Measurements from ENCODE around the gene NR4A1. TPM values are rescaled to one million over a fixed set of nuclear protein-coding genes. Genes with fewer than 3 reads are reported as not detected.

Gene NR4A1
- total and polyA plus RNA-seq, 9 of the 15 experiments (the other 6 are each of a cell fraction or from before 2014, with no cell fraction given): 0.07 to 4.7 (median 1.9) TPM; not detected in 1

DNA sequence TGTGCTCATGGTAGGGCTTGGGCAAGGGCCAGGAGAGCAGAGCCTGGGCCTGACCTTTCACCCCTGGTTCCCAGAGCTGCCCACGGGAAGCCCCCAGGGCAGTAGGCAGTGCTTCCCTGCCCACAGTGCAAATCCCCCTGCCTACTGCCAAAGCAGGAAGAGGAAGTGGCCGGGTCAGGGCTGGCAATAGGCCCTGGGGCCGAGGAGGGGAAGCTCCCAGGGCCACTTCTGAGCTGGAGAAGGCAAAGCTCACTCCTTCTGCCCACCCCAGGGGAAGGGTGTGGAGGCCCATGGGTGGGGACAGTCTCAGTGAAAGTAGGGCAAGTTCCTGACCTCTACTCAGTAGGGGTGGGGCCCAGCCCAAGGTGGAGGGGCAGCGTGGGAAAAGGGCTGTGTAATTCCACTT lies 5.4 kb upstream of the NR4A1 start:
- no peaks in the 10 kb centered on the region for H4K20me1 ChIP-seq (replicated peaks; ENCODE audit: control insufficient read depth, insufficient read depth, low read length)
- no peaks in the 10 kb centered on the region for H3K9me3 ChIP-seq (replicated peaks; ENCODE audit: control insufficient read depth, insufficient read depth, low read depth, low read length)
- ATAC-seq: no peak
- H3K9me1 ChIP-seq (ENCODE audit: control insufficient read depth, insufficient read depth, low read length): no peaks in the 10 kb centered on the region
- peak overlapping the region in 1 of 2 experiments; percentile 68; a peak in 2 of 4 replicates for H3K9ac ChIP-seq (ENCODE audit: insufficient read depth in 1 of 2, low read depth in 2 of 2, low read length in 2 of 2)
- no peak overlapping the region for H3K27ac ChIP-seq (ENCODE audit: extremely low read depth, low read depth, low read length)
- H3K4me3 ChIP-seq: no peak overlapping the region
- H2AFZ ChIP-seq (ENCODE audit: low read depth, low read length): no peak overlapping the region
- H3K79me2 ChIP-seq (ENCODE audit: control insufficient read depth, insufficient read depth, low read length): no peaks in the 10 kb centered on the region
- in situ Hi-C loops (cut with MboI): no loop called here
- H3K4me2 ChIP-seq (ENCODE audit: insufficient read depth, low read length): no peak overlapping the region; the same call in 1 of the 2 replicates
- BruUV-seq (replicated peaks): no TSS peak
- 19% methylated on average over 2 of the region's 4 CpGs for WGBS (ENCODE audit: insufficient coverage, low coverage, missing lambda C conversion rate)
- ChIA-PET CTCF (ENCODE audit: low intra/inter-chr PET ratio) (no interaction called here), POLR2A (interaction anchor here (0.5 to 1.3 kb wide), 4 partner anchors 10 to 571 kb away, joined by 3 to 5 read pairs (median 4); no protein-coding TSS in a partner anchor)
- no peak for FAIRE-seq
- peaks cover 9 to 37% of the 10 kb centered on the region in 2 experiments for H3K4me1 ChIP-seq (replicated peaks in 1 of 2; ENCODE audit: control insufficient read depth in 2 of 2, insufficient read depth in 2 of 2, low read length in 2 of 2)
- intact Hi-C loops (cut with micrococcal nuclease): no loop called here
- no peaks in the 10 kb centered on the region for H3K27me3 ChIP-seq (ENCODE audit: control insufficient read depth in 2 of 2, insufficient read depth in 2 of 2, low read length in 2 of 2)
- no peaks in the 10 kb centered on the region for H3K36me3 ChIP-seq (ENCODE audit: control insufficient read depth, insufficient read depth, low read length)
- TF ChIP-seq, protein P1, sequence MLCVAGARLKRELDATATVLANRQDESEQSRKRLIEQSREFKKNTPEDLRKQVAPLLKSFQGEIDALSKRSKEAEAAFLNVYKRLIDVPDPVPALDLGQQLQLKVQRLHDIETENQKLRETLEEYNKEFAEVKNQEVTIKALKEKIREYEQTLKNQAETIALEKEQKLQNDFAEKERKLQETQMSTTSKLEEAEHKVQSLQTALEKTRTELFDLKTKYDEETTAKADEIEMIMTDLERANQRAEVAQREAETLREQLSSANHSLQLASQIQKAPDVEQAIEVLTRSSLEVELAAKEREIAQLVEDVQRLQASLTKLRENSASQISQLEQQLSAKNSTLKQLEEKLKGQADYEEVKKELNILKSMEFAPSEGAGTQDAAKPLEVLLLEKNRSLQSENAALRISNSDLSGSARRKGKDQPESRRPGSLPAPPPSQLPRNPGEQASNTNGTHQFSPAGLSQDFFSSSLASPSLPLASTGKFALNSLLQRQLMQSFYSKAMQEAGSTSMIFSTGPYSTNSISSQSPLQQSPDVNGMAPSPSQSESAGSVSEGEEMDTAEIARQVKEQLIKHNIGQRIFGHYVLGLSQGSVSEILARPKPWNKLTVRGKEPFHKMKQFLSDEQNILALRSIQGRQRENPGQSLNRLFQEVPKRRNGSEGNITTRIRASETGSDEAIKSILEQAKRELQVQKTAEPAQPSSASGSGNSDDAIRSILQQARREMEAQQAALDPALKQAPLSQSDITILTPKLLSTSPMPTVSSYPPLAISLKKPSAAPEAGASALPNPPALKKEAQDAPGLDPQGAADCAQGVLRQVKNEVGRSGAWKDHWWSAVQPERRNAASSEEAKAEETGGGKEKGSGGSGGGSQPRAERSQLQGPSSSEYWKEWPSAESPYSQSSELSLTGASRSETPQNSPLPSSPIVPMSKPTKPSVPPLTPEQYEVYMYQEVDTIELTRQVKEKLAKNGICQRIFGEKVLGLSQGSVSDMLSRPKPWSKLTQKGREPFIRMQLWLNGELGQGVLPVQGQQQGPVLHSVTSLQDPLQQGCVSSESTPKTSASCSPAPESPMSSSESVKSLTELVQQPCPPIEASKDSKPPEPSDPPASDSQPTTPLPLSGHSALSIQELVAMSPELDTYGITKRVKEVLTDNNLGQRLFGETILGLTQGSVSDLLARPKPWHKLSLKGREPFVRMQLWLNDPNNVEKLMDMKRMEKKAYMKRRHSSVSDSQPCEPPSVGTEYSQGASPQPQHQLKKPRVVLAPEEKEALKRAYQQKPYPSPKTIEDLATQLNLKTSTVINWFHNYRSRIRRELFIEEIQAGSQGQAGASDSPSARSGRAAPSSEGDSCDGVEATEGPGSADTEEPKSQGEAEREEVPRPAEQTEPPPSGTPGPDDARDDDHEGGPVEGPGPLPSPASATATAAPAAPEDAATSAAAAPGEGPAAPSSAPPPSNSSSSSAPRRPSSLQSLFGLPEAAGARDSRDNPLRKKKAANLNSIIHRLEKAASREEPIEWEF (CRISPR knock-in tag; IDR thresholded peaks at IDR 0.05): no peak
- TF ChIP-seq SPI1 (IDR thresholded peaks at IDR 0.05; ENCODE audit: borderline replicate concordance, low read depth, low read length) (peak; percentile 81), NR2C1 (IDR thresholded peaks at IDR 0.05) (no peak), NR2C1 (tag; IDR thresholded peaks at IDR 0.05) (0 out of 2 replicates have a peak, but pooled peaks have one; percentile 19), SNRNP70 (optimal IDR thresholded peaks at IDR 0.05; ENCODE audit: low read depth, low read length) (no peak)
- TF ChIP-seq, protein P2, sequence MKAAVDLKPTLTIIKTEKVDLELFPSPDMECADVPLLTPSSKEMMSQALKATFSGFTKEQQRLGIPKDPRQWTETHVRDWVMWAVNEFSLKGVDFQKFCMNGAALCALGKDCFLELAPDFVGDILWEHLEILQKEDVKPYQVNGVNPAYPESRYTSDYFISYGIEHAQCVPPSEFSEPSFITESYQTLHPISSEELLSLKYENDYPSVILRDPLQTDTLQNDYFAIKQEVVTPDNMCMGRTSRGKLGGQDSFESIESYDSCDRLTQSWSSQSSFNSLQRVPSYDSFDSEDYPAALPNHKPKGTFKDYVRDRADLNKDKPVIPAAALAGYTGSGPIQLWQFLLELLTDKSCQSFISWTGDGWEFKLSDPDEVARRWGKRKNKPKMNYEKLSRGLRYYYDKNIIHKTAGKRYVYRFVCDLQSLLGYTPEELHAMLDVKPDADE (conservative IDR thresholded peaks at IDR 0.05; ENCODE audit: control insufficient read depth, low read depth, low read length): no peak
- no peak for DNase-seq (ENCODE audit: extremely low read depth in 1 of 4, low spot score in 3 of 4)

All from K562 (cell line).